ENCODE measurements around the gene TMPRSS2.

The TMPRSS2 gene

DNA sequence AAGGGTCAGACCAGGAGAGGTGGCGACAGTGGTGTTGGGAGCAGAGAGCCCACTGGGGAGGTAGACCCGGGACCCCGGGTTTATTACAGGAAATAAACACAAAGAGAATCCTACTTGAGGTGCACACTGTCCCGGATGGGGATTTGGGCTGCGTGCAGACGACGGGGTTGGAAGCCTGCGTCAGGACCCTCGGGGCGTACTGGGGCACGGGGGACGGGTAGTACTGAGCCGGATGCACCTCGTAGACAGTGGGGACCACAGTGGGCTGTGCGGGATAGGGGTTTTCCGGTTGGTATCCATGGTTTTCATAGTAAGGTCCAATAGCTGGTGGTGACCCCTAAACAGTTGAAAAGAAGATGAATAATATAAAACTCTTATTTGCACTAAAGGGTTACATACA, 13.7 kb downstream of the TMPRSS2 start:
- Histone ChIP-seq H3K27ac (no peak overlapping the region), H3K4me3 (no peak overlapping the region), H3K36me3 (ENCODE audit: insufficient read depth, low read length) (no peaks in the 10 kb centered on the region), H3K9me3 (ENCODE audit: low read depth, low read length) (no peaks in the 10 kb centered on the region), H3K9ac (ENCODE audit: insufficient read length) (no peak overlapping the region)
- no peak for DNase-seq (ENCODE audit: low read depth, low spot score)
- TF ChIP-seq EZH2 (IDR thresholded peaks at IDR 0.05), result no peak
- no peak for TF ChIP-seq FOXP2 (optimal IDR thresholded peaks at IDR 0.05; ENCODE audit: control extremely low read depth, extremely low read length, insufficient read depth)
- TF ChIP-seq POLR2AphosphoS5 (IDR thresholded peaks at IDR 0.05; ENCODE audit: borderline replicate concordance, low read depth, low read length), result no peak

GRCh38 chr21:41491412-41491811, 16.5 kb downstream of the TMPRSS2 start:
- Histone ChIP-seq H3K36me3 (ENCODE audit: insufficient read depth, low read length) (no peaks in the 10 kb centered on the region), H3K4me3 (no peak overlapping the region), H3K27ac (no peak overlapping the region), H3K9me3 (ENCODE audit: low read depth, low read length) (no peaks in the 10 kb centered on the region), H3K9ac (ENCODE audit: insufficient read length) (no peak overlapping the region)
- no peak for TF ChIP-seq FOXP2 (optimal IDR thresholded peaks at IDR 0.05; ENCODE audit: control extremely low read depth, extremely low read length, insufficient read depth)
- no peak for TF ChIP-seq EZH2 (IDR thresholded peaks at IDR 0.05)
- TF ChIP-seq POLR2AphosphoS5 (IDR thresholded peaks at IDR 0.05; ENCODE audit: borderline replicate concordance, low read depth, low read length), result no peak
- no peak for DNase-seq (ENCODE audit: low read depth, low spot score)

DNA sequence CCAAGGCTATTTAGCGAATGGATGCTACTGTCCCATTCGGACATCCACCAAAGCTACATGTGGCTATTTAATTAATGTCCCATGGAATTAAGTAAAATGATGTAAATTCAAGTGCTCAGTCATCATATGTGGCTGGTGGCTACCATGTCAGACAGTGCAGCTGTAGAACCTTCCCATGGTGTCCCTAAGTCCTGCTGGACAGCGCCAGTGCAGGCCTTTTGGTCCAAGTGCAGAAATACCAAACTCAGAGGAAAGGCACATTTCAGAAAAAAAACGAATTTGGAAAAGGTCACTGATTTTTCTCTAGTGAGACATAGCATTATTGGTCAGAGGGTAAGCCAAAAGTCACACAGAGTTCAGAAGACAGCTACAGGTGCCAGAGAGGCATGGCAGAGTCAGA, 17.6 kb downstream of the TMPRSS2 start:
- no peaks in the 10 kb centered on the region for H3K9me3 ChIP-seq (ENCODE audit: low read depth, low read length)
- H3K9ac ChIP-seq (ENCODE audit: insufficient read length), result no peak overlapping the region
- no peak for TF ChIP-seq FOXP2 (optimal IDR thresholded peaks at IDR 0.05; ENCODE audit: control extremely low read depth, extremely low read length, insufficient read depth)
- no peak for TF ChIP-seq POLR2AphosphoS5 (IDR thresholded peaks at IDR 0.05; ENCODE audit: borderline replicate concordance, low read depth, low read length)
- no peak for TF ChIP-seq EZH2 (IDR thresholded peaks at IDR 0.05)
- no peaks in the 10 kb centered on the region for H3K36me3 ChIP-seq (ENCODE audit: insufficient read depth, low read length)
- no peak overlapping the region for H3K4me3 ChIP-seq
- no peak overlapping the region for H3K27ac ChIP-seq
- no peak for DNase-seq (ENCODE audit: low read depth, low spot score)

GRCh38 chr21:41489329-41489728, 18.6 kb downstream of the TMPRSS2 start:
- Histone ChIP-seq H3K4me3 (no peak overlapping the region), H3K36me3 (ENCODE audit: insufficient read depth, low read length) (no peaks in the 10 kb centered on the region), H3K27ac (no peak overlapping the region), H3K9me3 (ENCODE audit: low read depth, low read length) (no peaks in the 10 kb centered on the region), H3K9ac (ENCODE audit: insufficient read length) (no peak overlapping the region)
- DNase-seq (ENCODE audit: low read depth, low spot score), result no peak
- no peak for TF ChIP-seq POLR2AphosphoS5 (IDR thresholded peaks at IDR 0.05; ENCODE audit: borderline replicate concordance, low read depth, low read length)
- no peak for TF ChIP-seq FOXP2 (optimal IDR thresholded peaks at IDR 0.05; ENCODE audit: control extremely low read depth, extremely low read length, insufficient read depth)
- no peak for TF ChIP-seq EZH2 (IDR thresholded peaks at IDR 0.05)

DNA sequence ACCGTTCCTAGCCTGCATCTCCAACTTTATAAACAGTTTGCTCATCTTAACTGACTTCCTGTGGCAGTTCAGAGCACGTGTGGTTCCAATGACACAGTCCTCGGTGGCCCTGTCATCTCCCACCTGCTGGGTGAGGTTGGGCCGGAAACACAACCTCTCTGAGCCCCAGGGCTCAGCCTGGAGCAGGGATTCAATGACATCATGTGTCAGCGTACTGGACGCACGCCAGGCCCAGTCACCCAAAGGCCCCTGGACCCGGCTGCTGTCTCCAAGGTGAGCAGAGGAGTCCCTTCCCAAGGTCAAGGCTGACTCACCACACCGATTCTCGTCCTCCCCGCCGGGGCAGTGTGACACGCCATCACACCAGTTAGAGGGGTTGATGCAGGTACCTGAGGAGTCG, 19.9 kb downstream of the TMPRSS2 start:
- Histone ChIP-seq H3K9me3 (ENCODE audit: low read depth, low read length) (no peaks in the 10 kb centered on the region), H3K27ac (no peak overlapping the region), H3K4me3 (no peak overlapping the region), H3K36me3 (ENCODE audit: insufficient read depth, low read length) (no peaks in the 10 kb centered on the region), H3K9ac (ENCODE audit: insufficient read length) (no peak overlapping the region)
- no peak for TF ChIP-seq FOXP2 (optimal IDR thresholded peaks at IDR 0.05; ENCODE audit: control extremely low read depth, extremely low read length, insufficient read depth)
- no peak for TF ChIP-seq POLR2AphosphoS5 (IDR thresholded peaks at IDR 0.05; ENCODE audit: borderline replicate concordance, low read depth, low read length)
- no peak for TF ChIP-seq EZH2 (IDR thresholded peaks at IDR 0.05)
- no peak for DNase-seq (ENCODE audit: low read depth, low spot score)

- TF ChIP-seq EZH2 (IDR thresholded peaks at IDR 0.05) (no peak), FOXP2 (optimal IDR thresholded peaks at IDR 0.05; ENCODE audit: control extremely low read depth, extremely low read length, insufficient read depth) (no peak), POLR2AphosphoS5 (IDR thresholded peaks at IDR 0.05; ENCODE audit: borderline replicate concordance, low read depth, low read length) (no peak)
- H3K4me3 ChIP-seq, result no peak overlapping the region
- no peak for DNase-seq (ENCODE audit: low read depth, low spot score)
- H3K9ac ChIP-seq (ENCODE audit: insufficient read length), result no peak overlapping the region
- no peaks in the 10 kb centered on the region for H3K36me3 ChIP-seq (ENCODE audit: insufficient read depth, low read length)
- no peak overlapping the region for H3K27ac ChIP-seq
- no peaks in the 10 kb centered on the region for H3K9me3 ChIP-seq (ENCODE audit: low read depth, low read length)
These were observed 20.9 kb downstream of the TMPRSS2 start for GRCh38 chr21:41487082-41487481.

GRCh38 chr21:41483973-41484372, 24.0 kb downstream of the TMPRSS2 start:
- no peak for DNase-seq (ENCODE audit: low read depth, low spot score)
- H3K36me3 ChIP-seq (ENCODE audit: insufficient read depth, low read length), result no peaks in the 10 kb centered on the region
- H3K9me3 ChIP-seq (ENCODE audit: low read depth, low read length), result no peaks in the 10 kb centered on the region
- H3K4me3 ChIP-seq, result no peak overlapping the region
- no peak overlapping the region for H3K27ac ChIP-seq
- no peak for TF ChIP-seq EZH2 (IDR thresholded peaks at IDR 0.05)
- TF ChIP-seq POLR2AphosphoS5 (IDR thresholded peaks at IDR 0.05; ENCODE audit: borderline replicate concordance, low read depth, low read length), result no peak
- no peak for TF ChIP-seq FOXP2 (optimal IDR thresholded peaks at IDR 0.05; ENCODE audit: control extremely low read depth, extremely low read length, insufficient read depth)
- no peak overlapping the region for H3K9ac ChIP-seq (ENCODE audit: insufficient read length)

DNA sequence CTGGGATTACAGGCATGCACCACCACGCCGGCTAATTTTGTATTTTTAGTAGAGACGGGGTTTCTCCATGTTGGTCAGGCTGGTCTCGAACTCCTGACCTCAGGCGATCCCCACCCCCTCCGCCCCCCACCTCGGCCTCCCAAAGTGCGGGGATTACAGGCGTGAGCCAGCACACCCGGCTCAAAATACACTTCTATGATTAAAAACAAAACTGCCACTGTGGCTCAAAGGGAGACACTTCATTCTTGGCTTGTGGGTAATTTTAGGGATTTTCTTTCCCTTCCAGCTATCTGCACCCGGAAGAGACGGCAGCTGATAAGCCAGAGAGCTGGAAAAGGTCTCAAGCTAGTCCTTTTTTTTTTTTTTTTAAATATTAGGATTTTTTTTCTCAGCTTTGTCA, 24.5 kb downstream of the TMPRSS2 start:
- Histone ChIP-seq H3K9me3 (ENCODE audit: low read depth, low read length) (no peaks in the 10 kb centered on the region), H3K4me3 (no peak overlapping the region), H3K27ac (no peak overlapping the region), H3K36me3 (ENCODE audit: insufficient read depth, low read length) (no peaks in the 10 kb centered on the region), H3K9ac (ENCODE audit: insufficient read length) (no peak overlapping the region)
- no peak for DNase-seq (ENCODE audit: low read depth, low spot score)
- no peak for TF ChIP-seq EZH2 (IDR thresholded peaks at IDR 0.05)
- no peak for TF ChIP-seq POLR2AphosphoS5 (IDR thresholded peaks at IDR 0.05; ENCODE audit: borderline replicate concordance, low read depth, low read length)
- no peak for TF ChIP-seq FOXP2 (optimal IDR thresholded peaks at IDR 0.05; ENCODE audit: control extremely low read depth, extremely low read length, insufficient read depth)

GRCh38 chr21:41482980-41483379, 25.0 kb downstream of the TMPRSS2 start:
- H3K9me3 ChIP-seq (ENCODE audit: low read depth, low read length), result no peaks in the 10 kb centered on the region
- H3K36me3 ChIP-seq (ENCODE audit: insufficient read depth, low read length), result no peaks in the 10 kb centered on the region
- H3K27ac ChIP-seq, result no peak overlapping the region
- no peak for DNase-seq (ENCODE audit: low read depth, low spot score)
- no peak for TF ChIP-seq EZH2 (IDR thresholded peaks at IDR 0.05)
- no peak for TF ChIP-seq FOXP2 (optimal IDR thresholded peaks at IDR 0.05; ENCODE audit: control extremely low read depth, extremely low read length, insufficient read depth)
- TF ChIP-seq POLR2AphosphoS5 (IDR thresholded peaks at IDR 0.05; ENCODE audit: borderline replicate concordance, low read depth, low read length), result no peak
- H3K4me3 ChIP-seq, result no peak overlapping the region
- H3K9ac ChIP-seq (ENCODE audit: insufficient read length), result no peak overlapping the region

Data from SK-N-MC (cell line).